HG03469 (cell line): Measurements from ENCODE around the gene ANP32E.
"Not testable (repeated sequence)": the region's sequence is repeated elsewhere in the genome, so short reads cannot be mapped to it uniquely, and the experiment has no call there.

Experiments used
- ATAC-seq: cut with Tn5 transposase; IDR thresholded peaks from one replicate; pipeline ENCODE4 v1.9.1; 2021; ENCODE audit warnings: mild to moderate bottlenecking, moderate library complexity, moderate number of reproducible peaks; ENCODE audit not compliant: unreplicated experiment

ANP32E gene

GRCh38 chr1:150257624-150258585 is 22.0 kb upstream of the ANP32E start, which contains the start of gene CA14:
Gene CA14, plus strand, starts transcription at chr1:150257774. Its CDS starts 355 bp downstream, at chr1:150258129.
- ATAC-seq = no peak

DNA sequence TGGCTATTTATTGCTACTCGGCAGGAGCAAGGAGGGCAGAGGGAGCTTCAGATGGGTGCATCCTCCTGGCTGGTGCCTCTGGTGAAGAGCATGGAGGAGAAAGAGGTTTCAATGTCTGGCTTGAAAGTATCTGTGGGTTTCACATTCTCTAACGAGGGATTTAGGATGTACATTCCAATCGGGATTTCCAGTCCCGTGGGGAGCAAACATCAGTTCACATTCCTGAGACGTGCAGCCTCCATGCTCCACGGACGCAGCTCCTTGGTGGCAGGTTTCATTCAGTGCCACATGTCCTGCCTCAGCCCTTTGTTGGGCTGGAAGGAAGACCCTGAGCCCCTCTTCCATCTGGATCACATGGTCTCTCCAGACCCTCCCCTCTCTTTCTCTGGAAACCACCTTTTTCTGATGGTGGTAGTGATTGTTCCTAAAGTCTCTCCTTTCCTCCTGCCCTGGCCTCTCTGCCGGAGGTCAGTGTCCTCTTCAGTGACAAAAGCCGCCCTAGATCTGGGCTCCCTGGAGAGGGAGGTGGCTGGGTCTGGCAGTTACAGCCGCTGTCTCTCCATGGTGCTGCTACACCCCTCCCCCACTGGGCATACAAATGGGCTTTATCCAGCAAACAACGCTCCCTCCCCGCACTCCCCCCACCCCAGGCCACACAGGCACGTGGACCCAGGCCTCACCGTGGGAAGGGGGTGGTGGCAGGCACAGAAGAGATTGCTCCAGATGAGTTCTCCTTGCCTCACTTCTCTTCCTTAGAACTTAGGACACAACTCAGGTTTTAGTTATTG is 20.8 kb upstream of the ANP32E start:
- no peak for ATAC-seq

GRCh38 chr1:150256198-150256553 is 20.3 kb upstream of the ANP32E start:
- no peak for ATAC-seq

DNA sequence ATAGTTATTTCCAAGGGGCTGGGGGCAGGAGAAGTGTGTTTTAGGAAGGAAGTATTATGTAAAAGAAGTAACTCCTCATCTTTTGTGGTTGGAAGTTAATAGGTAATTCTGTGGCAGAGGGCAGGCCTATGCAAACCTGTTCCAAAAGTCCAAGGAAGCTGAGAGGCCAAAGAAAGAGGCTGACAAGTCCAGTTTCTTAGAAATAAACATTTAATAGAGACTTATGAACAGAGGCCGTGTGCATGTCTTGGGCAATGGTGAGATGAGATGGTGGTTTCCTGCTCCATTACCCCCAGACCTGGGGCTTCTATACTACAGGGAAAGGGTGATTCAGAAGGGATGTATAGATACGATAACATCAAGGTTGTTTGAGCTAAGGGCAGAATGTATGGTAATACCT is 14.0 kb upstream of the ANP32E start:
- ATAC-seq = no peak

GRCh38 chr1:150243003-150243402 is 7.1 kb upstream of the ANP32E start:
- no peak for ATAC-seq

DNA sequence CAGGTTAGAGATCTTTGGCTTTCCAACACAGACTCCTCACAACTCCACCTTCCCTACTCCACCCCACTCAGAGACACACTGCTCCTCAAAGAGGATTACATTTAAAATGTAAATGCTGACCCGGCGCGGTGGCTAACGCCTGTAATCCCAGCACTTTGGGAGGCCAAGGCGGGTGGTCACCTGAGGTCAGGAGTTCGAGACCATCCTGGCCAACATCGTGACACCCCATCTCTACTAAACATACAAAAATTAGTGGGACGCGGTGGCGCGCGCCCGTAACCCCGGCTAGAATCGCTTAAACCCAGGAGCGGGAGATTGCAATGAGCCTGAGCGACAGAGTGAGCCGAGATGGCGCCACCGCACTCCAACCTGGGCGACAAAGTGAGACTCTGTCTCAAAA is 1.8 kb upstream of the ANP32E start:
- ATAC-seq = no peak

- ATAC-seq = not testable (repeated sequence)
Measured at GRCh38 chr1:150237176-150237575, 1.3 kb upstream of the ANP32E start.

- ATAC-seq = no peak
Measured at GRCh38 chr1:150236614-150237100, 745 bp upstream of the ANP32E start.

DNA sequence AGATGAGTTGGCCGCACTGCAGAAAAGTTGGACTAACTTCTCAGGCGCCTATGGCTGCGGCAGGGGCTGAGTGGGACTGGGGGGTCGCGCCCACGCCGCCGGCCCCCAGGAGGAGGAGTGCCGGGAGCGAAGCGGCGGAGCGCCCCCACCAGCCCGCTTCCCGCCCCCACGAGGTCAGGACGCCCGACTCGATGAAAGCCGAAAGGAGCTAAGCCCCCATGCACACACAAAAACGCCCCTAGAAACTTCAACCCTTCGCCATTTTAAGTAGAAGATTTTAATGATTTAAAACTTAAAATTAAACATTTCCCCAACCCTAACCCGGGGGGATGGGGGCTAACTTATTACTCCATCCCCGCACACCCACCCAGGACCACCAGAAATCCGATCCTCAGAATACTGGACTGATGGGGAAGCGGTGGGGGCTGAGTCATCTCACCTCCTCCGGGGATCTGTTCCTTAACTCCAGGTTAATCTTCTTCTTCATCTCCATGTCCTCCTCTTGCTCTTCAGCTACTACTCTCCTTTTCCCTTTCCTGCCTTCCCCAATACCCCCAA is 539 bp downstream of the ANP32E start:
- no peak for ATAC-seq

- no peak for ATAC-seq
Measured at GRCh38 chr1:150234566-150235293, 1.2 kb downstream of the ANP32E start.

GRCh38 chr1:150234309-150234565 is 1.7 kb downstream of the ANP32E start:
- ATAC-seq = no peak

DNA sequence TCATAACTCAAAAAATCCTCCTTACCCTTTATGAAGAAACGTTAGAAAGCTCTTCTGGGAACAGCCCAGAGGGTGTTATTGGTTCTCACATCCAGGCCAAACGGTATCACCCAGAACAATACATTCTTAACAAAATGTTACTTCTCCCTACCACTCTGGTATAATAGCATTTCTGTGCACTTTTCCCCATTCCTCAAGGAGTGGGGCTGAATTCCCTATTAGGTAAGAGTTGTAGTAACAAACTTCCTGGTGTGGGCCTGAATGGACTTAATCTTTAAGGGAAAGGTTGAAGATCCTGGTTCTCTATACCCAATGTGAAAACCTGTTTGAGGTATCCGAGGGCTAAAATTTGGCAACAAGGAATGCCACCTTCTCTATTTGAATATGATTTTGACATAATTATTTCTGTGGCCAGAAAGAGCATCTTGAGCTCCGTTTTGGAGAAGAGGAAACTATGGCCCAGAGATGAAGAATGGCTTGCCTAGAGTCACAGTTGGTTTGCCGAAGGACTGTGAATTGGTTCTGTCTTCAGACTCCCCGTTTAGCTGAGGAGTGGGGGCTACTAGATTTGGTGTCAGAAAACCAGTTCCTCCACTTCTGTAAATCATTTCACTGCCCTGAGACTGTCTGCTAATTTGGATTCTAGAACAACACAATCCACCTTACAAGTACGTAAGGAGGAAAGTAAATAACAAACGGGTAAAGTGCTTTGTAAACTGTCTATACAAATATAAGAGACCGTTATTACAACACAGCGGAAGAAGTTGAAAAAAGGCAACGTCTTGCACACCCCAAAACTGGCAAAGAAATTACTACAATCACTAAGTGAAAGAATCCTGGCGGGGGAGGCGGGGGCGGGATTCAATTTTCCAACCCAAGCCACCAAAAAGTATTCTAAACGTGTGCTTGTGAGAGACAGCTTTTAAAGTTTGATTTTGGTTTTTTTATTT is 2.3 kb downstream of the ANP32E start:
- ATAC-seq = no peak

DNA sequence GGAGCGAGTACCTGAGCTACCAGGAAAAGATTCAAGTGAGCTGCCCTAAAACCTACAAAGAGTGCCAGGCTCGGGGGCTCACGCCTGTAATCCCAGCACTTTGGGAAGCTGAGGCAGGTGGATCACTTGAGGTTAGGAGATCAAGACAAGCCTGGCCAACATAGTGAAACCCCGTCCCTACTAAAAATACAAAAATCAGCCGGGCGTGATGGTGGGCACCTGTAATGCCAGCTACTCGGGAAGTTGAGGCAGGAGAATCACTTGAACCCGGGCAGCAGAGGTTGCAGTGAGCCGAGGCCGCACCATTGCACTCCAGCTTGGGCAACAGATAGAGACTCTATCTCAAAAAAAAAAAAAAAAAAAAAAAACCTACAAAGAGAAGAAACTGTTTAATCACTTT is 3.0 kb downstream of the ANP32E start:
- not testable (repeated sequence) for ATAC-seq

- ATAC-seq = not testable (repeated sequence)
Measured at GRCh38 chr1:150228246-150228645, 7.7 kb downstream of the ANP32E start.

DNA sequence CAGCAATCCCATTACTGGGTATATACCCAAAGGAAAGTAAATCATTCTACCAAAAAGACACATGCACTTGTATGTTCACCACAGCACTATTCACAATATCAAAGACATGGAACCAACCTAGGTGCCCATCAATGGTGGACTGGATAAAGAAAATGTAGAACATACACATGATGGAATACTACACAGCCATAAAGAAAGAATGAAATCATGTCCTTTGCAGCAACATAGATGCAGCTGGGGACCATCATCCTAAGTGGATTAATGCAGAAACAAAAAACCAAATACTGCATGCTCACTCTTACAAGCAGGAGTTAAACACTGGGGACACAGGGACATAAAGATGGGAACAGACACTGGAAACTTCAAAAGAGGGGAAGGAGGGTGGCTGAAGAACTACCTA is 8.7 kb downstream of the ANP32E start:
- no peak for ATAC-seq

DNA sequence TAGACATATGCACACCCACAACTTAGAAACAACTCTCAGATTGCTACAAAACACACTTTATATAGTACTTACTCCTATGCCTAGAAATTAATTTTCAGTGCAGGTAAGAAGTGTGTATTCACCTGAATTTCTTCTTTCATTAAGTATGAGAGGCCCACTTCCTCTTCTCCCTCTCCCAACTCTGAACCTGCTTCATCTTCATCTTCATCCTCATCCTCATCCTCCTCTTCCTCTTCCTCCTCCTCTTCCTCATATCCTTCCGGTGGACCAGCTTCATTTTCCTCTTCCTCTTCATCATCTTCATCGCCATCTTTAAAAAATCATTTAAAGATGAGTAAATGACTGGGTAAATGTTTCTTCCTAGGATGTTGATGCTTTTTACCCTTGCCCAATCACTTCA is 9.4 kb downstream of the ANP32E start:
- no peak for ATAC-seq

DNA sequence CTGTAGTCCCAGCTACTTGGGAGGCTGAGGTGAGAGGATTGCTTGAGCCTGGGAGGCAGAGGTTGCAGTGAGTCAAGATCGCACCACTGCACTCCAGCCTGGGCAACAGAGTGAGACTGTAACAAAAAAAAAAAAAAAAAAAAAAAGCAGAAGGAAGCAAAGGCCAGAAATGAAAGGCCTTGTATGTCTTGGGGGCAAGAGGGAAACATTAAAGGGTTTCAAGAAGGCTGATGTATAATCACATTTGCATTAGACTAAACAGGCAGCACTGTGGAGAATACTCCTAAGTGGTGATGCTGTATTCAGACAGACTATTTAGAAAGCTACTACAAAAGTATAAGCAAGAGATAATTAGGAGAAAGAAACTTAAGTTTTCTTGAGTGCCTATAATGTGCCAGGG is 10.4 kb downstream of the ANP32E start:
- no peak for ATAC-seq

DNA sequence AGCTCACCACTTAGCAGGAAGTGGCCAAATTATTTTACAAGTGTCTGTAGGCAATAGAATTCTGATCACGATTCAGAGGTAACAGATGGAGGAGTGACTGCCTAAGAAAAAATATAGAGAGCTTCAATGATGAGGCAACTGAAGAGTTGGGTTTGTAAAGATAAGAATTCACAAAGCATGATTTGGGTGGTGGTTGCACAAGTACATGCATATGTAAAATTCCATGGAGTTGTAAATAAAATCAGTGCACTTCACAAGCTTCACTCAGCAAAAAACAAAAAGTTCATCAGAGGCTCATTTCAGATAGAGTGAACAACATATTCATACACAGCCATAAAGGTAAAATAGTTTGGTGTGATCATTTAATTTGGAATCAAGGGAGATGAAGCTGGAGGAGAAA is 10.9 kb downstream of the ANP32E start:
- ATAC-seq = no peak

DNA sequence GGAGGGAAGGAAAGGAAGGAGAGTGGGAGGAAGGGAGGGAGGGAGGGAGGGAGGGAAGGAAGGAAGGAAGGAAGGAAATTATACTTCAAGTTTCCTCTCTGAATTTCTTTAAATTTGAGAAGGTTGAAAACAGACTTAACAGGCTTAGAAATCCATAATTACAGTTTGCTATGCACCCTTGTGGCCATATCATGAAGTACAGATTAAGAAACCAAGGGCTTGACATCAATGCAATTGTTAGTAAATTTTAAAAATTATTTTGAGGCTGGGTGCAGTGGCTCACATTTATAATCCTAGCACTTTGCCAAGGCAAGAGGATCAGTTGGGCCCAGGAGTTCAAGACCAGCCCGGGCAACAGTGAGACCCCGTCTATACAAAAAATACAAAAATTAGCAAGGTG is 14.4 kb downstream of the ANP32E start:
- no peak for ATAC-seq

GRCh38 chr1:150215855-150216254 is 20.1 kb downstream of the ANP32E start:
- ATAC-seq = not testable (repeated sequence)
